K562 (cell line): Measurements from ENCODE around the gene FAM204A. TPM values are rescaled to one million over a fixed set of nuclear protein-coding genes. Genes with fewer than 3 reads are reported as not detected.

Experiments used
- CTBP1 ChIP-seq: fragments of 450-650 bp; IDR thresholded peaks from 2 replicates; pipeline ENCODE4 v1.6.1; 2016; ENCODE audit warnings: borderline replicate concordance
- HMBOX1 ChIP-seq: sonication (generic); IDR thresholded peaks from 2 replicates; pipeline ENCODE4 v1.6.1; 2016
- RAD21 ChIP-seq, 2 experiments: fragments of 250-450 bp in 1 of 2; fragments of 450-650 bp in 1 of 2; sonication (Bioruptor Pico) in 1 of 2; formaldehyde crosslinking in 1 of 2; IDR thresholded peaks in 1 of 2; conservative IDR thresholded peaks in 1 of 2; 2 replicates each; pipeline versions ENCODE4 v1.4.0 to v1.8.0; 2020 to 2022; ENCODE audit warnings: mild to moderate bottlenecking in 2 of 2, moderate library complexity in 1 of 2
- SMC3 ChIP-seq: conservative IDR thresholded peaks from 2 replicates; pipeline ENCODE4 v1.6.1; 2011; ENCODE audit warnings: low read depth, low read length, improper control_type of control experiment; ENCODE audit not compliant: insufficient read depth
- YY1 ChIP-seq, 3 experiments: IDR thresholded peaks; 2 replicates each; pipeline ENCODE4 v1.6.1; 2011; ENCODE audit warnings: low read length in 2 of 3, mild to moderate bottlenecking in 2 of 3, moderate library complexity in 2 of 3, borderline replicate concordance in 1 of 3, control low read depth in 1 of 3, low read depth in 1 of 3; ENCODE audit not compliant: insufficient read depth in 3 of 3, insufficient replicate concordance in 2 of 3, control insufficient read depth in 1 of 3, insufficient read length in 1 of 3; ENCODE audit errors: extremely low read depth in 1 of 3
- polyA plus RNA-seq, 8 experiments: library from polyadenylated mRNA; depleted of rRNA in 4 of 8; stranded (reverse) in 5 of 8; unstranded in 3 of 8; fragments of >200 nt; fragmentation: Nextera tagmentation in 2 of 8; fragmentation: Illumina TruSeq in 1 of 8; extraction: Ambion mirVana in 2 of 8; extraction: Trizol in 1 of 8; gene quantifications; 2 replicates each; pipeline versions ENCODE4 v1.2.1 to v1.2.3, GENCODE V29; 2011 to 2014; ENCODE audit warnings: inconsistent platforms in 1 of 8, missing spikeins in 1 of 8
- total RNA-seq, 7 experiments: library from RNA; depleted of rRNA in 6 of 7; stranded (reverse); fragments of >200 nt in 6 of 7; fragmentation: Illumina TruSeq in 2 of 7; extraction: Trizol in 2 of 7; gene quantifications; 2 replicates each; pipeline versions ENCODE4 v1.2.1 to v1.2.3, GENCODE V29; 2011 to 2021; ENCODE audit warnings: low replicate concordance in 1 of 7
- TF ChIP-seq, protein P1 (sequence below): fragments of 200-800 bp; sonication (Bioruptor generic); IDR thresholded peaks from 2 replicates; pipeline ENCODE4 v1.6.1; 2016; ENCODE audit warnings: missing genetic modification characterization, missing compliant biosample characterization

The FAM204A gene
- total and polyA plus RNA-seq, 9 of the 15 experiments (the other 6 are each of a cell fraction or from before 2014, with no cell fraction given): 29.0 to 64.5 (median 44.9) TPM

DNA sequence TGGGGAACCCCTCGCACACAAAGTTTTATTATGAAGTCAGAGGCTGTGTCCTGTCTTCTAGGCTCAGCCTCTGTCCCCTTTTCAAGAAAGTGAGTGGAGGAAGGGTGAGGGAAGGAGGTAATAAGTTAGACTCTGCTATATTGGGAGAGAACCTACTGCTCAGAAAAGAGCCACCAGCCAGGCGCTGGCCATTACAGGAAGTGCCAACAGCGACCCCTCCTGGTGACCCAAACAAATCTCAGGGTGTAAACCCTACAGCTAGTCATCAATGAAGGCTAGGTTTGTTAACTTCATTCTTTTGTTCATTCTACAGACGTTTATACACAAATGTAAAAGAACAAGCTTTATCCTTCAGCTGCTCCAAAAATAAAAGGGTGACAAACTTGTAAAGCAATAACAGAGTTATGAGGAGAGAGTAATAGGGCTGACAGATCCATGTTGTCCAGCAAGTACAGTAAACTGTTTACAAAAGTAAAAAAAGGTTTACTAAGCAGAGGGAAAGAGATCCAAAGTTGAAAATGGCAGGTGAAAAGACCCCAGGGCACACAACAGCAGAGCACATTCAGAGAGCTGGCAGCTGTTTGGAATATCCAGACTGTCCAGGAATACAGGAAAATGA lies 82.7 kb downstream of the FAM204A start (continued):
- TF ChIP-seq, protein P1, sequence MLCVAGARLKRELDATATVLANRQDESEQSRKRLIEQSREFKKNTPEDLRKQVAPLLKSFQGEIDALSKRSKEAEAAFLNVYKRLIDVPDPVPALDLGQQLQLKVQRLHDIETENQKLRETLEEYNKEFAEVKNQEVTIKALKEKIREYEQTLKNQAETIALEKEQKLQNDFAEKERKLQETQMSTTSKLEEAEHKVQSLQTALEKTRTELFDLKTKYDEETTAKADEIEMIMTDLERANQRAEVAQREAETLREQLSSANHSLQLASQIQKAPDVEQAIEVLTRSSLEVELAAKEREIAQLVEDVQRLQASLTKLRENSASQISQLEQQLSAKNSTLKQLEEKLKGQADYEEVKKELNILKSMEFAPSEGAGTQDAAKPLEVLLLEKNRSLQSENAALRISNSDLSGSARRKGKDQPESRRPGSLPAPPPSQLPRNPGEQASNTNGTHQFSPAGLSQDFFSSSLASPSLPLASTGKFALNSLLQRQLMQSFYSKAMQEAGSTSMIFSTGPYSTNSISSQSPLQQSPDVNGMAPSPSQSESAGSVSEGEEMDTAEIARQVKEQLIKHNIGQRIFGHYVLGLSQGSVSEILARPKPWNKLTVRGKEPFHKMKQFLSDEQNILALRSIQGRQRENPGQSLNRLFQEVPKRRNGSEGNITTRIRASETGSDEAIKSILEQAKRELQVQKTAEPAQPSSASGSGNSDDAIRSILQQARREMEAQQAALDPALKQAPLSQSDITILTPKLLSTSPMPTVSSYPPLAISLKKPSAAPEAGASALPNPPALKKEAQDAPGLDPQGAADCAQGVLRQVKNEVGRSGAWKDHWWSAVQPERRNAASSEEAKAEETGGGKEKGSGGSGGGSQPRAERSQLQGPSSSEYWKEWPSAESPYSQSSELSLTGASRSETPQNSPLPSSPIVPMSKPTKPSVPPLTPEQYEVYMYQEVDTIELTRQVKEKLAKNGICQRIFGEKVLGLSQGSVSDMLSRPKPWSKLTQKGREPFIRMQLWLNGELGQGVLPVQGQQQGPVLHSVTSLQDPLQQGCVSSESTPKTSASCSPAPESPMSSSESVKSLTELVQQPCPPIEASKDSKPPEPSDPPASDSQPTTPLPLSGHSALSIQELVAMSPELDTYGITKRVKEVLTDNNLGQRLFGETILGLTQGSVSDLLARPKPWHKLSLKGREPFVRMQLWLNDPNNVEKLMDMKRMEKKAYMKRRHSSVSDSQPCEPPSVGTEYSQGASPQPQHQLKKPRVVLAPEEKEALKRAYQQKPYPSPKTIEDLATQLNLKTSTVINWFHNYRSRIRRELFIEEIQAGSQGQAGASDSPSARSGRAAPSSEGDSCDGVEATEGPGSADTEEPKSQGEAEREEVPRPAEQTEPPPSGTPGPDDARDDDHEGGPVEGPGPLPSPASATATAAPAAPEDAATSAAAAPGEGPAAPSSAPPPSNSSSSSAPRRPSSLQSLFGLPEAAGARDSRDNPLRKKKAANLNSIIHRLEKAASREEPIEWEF (CRISPR knock-in tag): no peak
- TF ChIP-seq HMBOX1 (peak; percentile 39; the same call in 1 of the 2 replicates), CTBP1 (no peak), RAD21 (CRISPR knock-in tag; conservative IDR thresholded peaks at IDR 0.05 in 1 of 2, IDR thresholded peaks at IDR 0.05 in 1 of 2) (peak; percentile 45 to 66), SMC3 (0 out of 2 replicates have a peak, but pooled peaks have one; percentile 9), YY1 (IDR thresholded peaks at IDR 0.05; ENCODE audit: borderline replicate concordance in 1 of 3, control insufficient read depth in 1 of 3, extremely low read depth in 1 of 3, insufficient read depth in 3 of 3, insufficient read length in 1 of 3, insufficient replicate concordance in 2 of 3, low read depth in 1 of 3, low read length in 2 of 3) (peak in 1 of 3 experiments; percentile 9)
